HG02981 (cell line): Measurements from ENCODE around the gene ZCCHC24.

ENCODE experiments used
- ATAC-seq: cut with Tn5 transposase; IDR thresholded peaks from one replicate; pipeline ENCODE4 v1.9.1; 2021; ENCODE audit warnings: mild to moderate bottlenecking, moderate library complexity; ENCODE audit not compliant: unreplicated experiment

The ZCCHC24 gene

GRCh38 chr10:79472951-79473350, 27.5 kb upstream of the ZCCHC24 start:
- no peak for ATAC-seq

DNA sequence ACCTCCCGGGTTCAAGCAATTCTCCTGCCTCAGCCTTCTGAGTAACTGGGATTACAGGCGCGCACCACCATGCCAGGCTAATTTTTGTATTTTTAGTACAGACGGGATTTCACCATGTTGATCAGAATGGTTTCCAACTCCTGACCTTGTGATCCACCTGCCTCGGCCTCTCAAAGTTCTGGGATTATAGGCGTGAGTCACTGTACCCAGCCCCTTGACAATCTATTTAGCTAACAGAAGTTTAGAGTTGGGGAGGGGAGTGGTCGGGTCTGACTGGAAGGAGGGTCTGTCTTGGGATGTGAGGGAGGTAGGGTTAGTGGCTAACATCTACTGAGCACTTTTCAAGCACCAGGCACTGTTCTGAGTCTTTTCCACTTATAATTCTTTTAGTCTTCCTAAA, 27.0 kb upstream of the ZCCHC24 start:
- ATAC-seq, result no peak

DNA sequence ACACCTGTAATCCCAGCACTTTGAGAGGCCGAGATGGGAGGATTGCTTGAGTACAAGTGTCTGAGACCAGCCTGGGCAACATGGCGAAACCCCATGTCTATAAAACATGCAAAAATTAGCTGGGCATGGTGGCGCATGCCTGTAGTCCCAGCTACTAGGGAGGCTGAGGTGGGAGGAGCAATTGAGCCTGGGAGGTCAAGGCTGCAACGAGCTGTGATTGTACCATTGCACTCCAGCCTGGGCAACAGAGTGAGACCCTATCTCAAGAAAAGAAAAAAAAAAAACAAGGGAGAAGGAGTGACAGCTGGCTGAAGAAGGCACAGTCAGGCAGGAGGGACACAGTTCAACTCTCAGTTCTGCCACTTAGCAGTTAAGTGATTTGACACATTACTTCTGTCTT, 26.4 kb upstream of the ZCCHC24 start:
- no peak for ATAC-seq

DNA sequence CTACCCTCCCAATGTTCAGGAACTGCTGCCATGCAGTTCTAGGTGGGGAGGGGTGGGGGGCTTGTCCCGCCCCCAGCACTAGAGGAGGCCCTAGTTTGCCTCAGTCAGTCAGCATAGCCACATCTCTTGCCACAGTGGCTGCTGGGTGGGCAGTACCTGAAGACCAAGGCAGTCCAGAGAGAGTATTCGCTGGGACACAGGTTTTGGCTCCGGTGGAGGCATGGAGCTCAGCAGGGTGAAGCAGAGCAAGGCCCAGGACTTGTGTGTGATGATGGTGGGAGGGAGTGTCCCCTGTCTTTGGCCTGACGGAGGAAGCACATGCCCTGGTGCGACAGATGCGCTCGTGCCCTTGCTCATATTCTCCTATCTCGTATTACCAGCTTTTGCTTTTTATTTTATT, 24.7 kb upstream of the ZCCHC24 start:
- ATAC-seq, result no peak

DNA sequence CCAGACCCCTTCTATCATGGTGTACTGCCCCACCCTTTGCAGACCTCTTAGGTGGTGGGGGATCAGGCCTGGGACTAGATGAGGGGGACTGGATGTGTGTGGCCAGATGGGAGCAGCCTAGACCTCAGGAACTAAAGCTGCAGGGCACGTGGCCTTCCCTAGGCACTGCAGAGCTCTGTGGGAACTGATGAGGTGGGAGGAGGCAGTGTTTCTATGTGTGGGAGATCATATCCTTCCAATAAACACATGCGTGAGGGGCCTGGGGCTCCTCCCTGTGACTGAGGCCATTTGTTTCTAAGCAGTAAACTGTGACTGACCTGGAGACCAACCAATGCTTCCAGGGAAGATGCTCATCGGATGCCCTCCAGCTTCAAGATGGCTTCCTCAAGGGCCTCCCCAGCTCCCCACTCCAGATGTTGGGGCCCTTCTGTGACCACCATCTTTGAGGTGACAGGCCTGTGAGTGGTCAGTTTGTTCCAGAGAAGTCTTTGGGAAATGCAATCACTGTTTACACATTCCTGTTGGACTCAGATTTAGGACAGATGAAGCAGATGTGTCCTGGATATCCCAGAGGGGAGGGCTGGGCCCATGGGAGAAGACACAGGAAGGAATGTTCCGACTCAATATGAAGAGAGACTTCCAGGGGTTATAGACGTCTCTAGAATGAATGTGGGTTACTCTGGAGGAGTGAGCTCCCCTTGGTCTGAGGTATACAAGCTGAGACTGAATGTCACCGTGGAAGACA, 23.6 kb upstream of the ZCCHC24 start:
- no peak for ATAC-seq

- ATAC-seq, result no peak
Observed at GRCh38 chr10:79468015-79468560, 22.7 kb upstream of the ZCCHC24 start.

DNA sequence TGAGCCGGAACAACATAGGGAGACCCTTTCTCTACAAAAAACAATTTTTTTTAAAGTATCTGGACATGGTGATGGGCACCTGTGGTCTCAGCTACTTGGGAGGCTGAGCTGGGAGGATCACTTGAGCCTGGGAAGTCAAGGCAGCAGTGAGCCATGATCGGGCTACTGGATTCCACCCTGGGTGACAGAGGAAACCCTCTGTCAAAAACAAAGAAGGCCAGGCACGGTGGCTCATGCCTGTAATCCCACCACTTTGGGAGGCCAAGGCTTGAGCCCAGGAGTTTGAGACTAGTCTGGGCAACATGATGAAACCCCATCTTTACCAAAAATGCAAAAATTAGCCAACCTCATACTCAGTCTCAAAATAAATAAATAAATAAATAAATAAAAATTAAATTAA, 19.9 kb upstream of the ZCCHC24 start:
- ATAC-seq, result no peak

- ATAC-seq, result no peak
Observed at GRCh38 chr10:79463578-79464496, 18.4 kb upstream of the ZCCHC24 start.

DNA sequence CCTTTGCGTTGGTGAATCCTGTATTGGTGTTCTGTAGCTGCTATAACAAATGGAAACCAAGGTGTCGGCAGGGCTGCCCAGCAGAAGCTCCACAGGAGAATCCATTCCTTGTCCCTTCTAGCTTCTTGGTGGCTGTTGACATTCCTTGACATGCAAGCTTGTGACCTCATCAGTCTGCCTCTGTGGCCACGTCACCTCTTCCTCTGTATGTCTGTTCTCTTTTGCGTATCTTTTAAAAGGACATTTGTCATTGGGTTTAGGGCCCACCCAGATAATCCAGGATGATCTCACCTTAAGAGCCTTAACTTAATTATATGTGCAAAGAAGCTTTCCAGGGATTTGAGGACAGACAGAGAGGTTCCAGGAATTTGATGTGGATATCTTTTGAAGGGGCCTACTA, 15.3 kb upstream of the ZCCHC24 start:
- no peak for ATAC-seq

GRCh38 chr10:79459243-79459642, 13.8 kb upstream of the ZCCHC24 start:
- ATAC-seq, result no peak

DNA sequence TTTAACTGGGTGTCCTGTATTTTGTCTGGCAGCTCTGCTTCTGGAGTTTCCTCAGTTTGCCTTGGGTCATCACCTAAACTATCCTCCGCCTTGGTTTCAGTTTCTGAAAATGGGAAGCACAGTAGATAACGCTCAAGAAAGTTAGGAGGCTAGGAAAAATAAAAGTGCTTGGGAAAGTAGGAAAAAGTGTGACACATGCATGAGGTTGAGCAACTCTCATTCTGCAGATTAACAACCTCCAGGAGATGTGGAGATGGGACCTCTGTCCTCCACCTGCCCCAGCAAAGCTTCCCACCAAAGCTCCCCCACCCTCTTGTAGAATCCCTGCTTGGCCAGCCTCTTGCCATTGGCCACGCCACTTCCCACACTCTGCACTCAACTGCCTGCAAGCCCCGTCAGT, 13.1 kb upstream of the ZCCHC24 start:
- no peak for ATAC-seq

DNA sequence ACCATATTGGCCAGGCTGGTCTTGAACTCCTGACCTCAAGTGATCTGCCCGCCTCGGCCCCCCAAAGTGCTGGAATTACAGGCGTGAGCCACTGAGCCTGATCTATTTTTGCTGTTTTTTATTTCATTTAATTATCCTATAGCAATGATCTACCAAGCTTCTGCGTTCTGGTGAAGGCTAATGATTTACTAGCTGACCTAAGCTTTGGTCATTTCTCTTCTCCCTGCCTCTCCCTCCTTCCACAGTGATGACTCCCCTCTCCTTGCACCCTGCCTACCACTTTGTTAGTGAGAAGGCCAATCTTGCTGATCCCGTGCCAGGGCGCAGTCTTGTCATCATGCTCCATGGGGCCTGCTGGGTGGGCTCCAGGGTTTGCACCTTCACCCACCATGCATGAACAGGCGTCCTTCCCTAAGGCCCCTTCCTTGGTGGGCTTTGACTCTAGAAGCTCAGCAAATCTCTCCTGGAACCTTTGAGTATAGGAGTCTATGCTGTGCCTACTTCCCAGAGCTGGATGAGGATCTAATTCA, 11.9 kb upstream of the ZCCHC24 start:
- ATAC-seq, result no peak

DNA sequence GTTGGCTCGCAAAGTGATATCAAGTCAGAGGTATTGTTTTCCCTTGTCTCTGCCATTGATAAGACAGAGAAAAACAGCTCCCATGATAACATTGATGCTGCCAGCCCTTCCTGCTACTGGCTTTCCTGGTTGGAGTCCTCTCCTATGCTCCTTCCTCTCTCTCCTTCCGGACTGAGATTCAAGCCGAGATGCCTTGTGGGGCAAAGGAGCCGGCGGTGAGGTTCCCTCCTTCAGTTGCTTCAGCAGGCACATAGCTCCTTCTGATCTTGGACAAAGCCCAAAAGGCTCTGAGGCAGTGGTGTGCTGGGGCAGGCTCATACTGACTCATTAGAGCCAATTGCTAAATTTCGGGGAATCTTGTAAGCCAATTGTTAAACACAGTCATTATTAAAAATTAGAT, 8.8 kb upstream of the ZCCHC24 start:
- ATAC-seq, result no peak

- ATAC-seq, result no peak
Observed at GRCh38 chr10:79453392-79453791, 8.0 kb upstream of the ZCCHC24 start.

DNA sequence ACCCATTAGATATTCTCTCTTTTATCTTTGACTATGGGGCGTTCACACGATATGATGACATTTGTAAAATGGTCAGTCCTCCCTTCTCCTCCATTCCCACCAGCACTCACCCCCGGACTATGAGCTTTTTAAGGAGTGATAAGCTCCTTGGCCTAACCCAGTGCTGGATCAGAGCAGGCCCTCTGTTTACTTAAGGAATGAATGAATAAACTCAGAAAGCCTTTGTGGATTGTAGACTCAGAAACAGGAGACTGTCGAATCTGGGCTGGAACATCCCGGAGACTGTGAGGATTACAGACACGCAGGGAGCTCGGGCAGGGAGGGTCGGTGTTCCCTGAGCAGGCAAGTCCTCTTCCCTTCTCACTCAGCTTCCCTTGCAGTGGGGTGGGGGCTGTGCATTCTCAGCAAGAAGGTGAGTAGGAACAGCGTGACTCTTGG, 6.8 kb upstream of the ZCCHC24 start:
- ATAC-seq, result no peak

DNA sequence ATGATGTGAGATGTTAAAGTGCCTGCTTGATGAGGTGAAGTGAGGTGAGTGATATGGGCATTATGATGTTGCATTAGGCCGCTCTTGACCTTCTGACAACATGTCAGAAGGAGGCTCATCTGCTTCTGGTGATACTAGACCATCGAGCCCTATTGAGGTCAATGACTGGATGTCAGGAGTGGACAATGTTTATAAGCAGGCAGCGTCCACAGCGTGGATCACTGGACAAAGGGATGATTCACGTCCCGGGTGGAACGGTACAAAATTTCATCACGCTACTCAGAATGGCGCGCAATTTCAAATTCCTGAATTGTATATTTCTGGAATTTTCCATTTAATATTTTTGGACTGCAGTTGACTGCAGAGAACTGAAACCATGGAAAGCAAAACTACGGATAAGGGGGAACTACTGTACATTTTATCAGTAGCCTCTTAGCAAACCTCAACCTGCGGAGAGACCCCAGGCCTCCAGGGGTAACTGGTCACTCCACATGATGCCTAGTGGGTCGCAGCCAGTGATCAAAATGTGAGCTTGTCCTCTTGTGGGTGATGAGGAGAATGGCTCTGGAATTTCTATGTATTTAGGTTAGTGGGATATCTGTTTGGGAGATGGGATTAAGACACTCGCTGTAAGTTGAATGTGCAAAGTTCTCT, 5.7 kb upstream of the ZCCHC24 start:
- ATAC-seq, result no peak

GRCh38 chr10:79449181-79450146, 4.0 kb upstream of the ZCCHC24 start:
- ATAC-seq, result no peak

DNA sequence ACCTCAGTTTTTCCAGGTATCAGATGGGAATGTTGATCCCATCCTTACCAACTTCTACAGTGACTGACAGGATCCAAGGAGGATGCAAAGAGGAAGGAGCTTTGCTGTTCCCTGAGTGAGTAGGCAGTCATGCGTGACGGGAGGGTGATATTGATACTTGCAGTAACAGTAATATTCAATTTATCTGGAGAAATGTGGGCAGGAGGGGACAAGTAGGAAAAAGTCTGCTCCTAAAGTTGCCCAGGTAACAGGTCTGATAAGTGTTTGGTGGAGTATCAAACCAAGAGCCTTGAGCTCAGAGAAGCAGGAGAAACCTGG, 3.3 kb upstream of the ZCCHC24 start:
- ATAC-seq, result no peak

- no peak for ATAC-seq
Observed at GRCh38 chr10:79447911-79448731, 2.7 kb upstream of the ZCCHC24 start.
